HK-2 (cell line): Measurements from ENCODE around the gene STOML1.

Experiments used
- DNase-seq: peaks from one replicate; pipeline ENCODE4 v3.0.0-alpha.2; 2018; ENCODE audit not compliant: unreplicated experiment

Gene STOML1

DNA sequence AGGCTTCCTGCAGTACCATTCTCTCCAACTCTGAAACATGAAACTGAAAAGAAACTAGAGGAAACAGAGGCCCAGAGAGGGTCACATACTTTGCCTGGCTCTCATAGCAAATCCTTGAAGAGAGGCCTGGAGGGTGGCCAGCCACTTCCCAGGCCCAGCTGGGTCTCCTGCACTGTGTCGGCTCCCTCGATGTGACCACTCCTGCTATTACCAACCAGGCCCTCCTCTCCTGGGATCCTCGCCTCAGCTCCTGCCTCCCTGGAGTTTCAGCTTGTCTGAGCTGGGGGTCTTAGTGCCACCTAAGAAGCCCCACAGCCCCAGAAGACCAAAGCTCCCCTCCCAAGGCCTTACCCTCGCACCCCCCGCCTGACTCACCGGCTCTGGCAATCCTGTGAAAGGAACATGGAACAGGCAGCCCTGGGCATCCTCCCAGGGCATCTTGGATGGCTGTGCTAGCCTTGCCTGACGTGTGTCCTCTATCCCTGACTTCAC is 61.3 kb downstream of the STOML1 start:
- DNase-seq: no peak

DNA sequence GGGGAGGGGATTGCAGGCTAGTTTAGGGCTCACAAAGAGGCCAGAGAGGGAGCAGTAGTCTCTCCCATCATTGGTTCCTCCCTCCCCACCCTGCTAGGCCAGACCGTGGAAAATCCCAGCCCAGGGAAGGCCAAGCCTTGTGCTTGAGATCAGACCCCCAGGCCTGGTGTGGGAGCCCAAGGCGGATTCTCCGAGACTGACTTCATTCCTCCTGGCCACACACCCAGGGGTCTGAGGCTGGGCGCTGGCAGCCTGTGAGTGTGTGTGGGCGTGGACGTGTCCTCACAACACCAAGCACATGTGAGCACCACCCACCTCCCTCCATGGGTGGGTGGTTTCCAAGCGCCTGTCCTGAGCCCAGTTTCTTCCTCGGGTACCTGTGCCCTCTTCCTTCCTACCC is 61.7 kb downstream of the STOML1 start:
- DNase-seq: no peak

DNA sequence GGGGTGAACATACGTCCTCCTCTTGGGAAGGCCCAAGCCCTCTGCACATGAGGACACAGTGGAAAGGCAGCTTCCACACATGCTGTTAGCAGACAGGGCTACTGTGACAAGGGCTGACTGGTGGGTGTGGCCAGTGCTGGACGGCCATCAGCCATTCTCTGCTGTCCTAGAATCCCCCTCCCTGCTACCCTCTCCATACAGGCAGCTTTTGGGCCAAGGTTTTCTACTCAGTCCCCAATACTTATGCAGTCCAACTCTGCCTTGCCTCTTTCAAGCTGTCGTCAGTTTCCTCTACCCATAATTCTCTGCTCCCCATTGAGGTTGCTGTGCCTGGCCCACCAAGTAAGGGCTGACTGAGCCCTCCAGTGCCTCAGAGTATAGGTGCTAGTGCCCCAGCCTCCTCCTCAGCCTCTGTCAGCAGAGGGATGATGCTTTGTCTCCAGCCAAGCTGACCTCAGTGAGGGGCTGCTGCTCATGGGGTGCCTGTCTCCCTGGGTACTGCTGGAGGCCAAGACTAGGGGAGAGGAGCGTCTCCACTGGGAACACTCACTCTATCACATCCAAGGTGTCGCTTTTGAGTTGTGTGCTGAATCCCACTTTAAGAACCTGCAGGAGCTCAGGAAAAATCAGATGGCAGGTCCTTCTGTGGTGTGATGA is 63.0 kb downstream of the STOML1 start:
- DNase-seq: no peak
